PC-9 (cell line): ENCODE measurements around the gene KIF17. TPM values are rescaled to one million over a fixed set of nuclear protein-coding genes. Genes with fewer than 3 reads are reported as not detected.
A peak's percentile ranks its signal among the peaks of the same experiment; 100 is the strongest.

ENCODE experiments used
- BruUV-seq: library from RNA; stranded (reverse); fragments of 400-500 nt; replicated peaks from 2 replicates; lab custom pipeline; 2021; lab: Mats Ljungman, UMichigan
- CTCF ChIA-PET: fragments of 300-600 bp; sonication (Branson Sonifier 250); formaldehyde crosslinking; loops from one replicate; lab custom pipeline; 2022; ENCODE audit warnings: antibody characterized with exemption; lab: Charles Lee
- POLR2A ChIA-PET: fragments of 300-600 bp; sonication (Branson Sonifier 250); formaldehyde crosslinking; loops from one replicate; lab custom pipeline; 2022; ENCODE audit warnings: antibody characterized with exemption; ENCODE audit not compliant: unreplicated experiment; lab: Charles Lee
- DNase-seq, 2 experiments: peaks; one replicate each; pipeline versions ENCODE4 v3.0.0 to v3.0.0-alpha.2; 2015 to 2022; ENCODE audit warnings: mixed read lengths in 1 of 2
- H2AFZ ChIP-seq: fragments of 200-600 bp; sonication (generic); 2 replicates; pipeline ENCODE4 v1.8.1; 2017; ENCODE audit warnings: antibody characterized with exemption
- H3F3A ChIP-seq: fragments of 200-600 bp; sonication (generic); 2 replicates; pipeline ENCODE4 v1.8.1; 2017; ENCODE audit warnings: antibody characterized with exemption, mild to moderate bottlenecking, low read depth; ENCODE audit not compliant: insufficient read depth
- H3K27ac ChIP-seq: fragments of 200-600 bp; sonication (generic); 2 replicates; pipeline ENCODE4 v1.6.1; 2016; ENCODE audit warnings: mixed run types
- H3K27me3 ChIP-seq: fragments of 200-600 bp; sonication (generic); 2 replicates; pipeline ENCODE4 v1.6.1; 2016; ENCODE audit warnings: low read depth, mixed run types; ENCODE audit not compliant: insufficient read depth
- H3K36me3 ChIP-seq: fragments of 200-600 bp; sonication (generic); 2 replicates; pipeline ENCODE4 v1.6.1; 2016; ENCODE audit warnings: low read depth, mixed run types
- H3K4me1 ChIP-seq: fragments of 200-600 bp; sonication (generic); replicated peaks from 2 replicates; pipeline ENCODE4 v1.6.1; 2016; ENCODE audit warnings: mixed run types; ENCODE audit not compliant: insufficient read depth
- H3K4me2 ChIP-seq: fragments of 200-600 bp; sonication (generic); 2 replicates; pipeline ENCODE4 v1.6.1; 2017; ENCODE audit warnings: mixed run types
- H3K4me3 ChIP-seq: fragments of 200-600 bp; sonication (generic); 2 replicates; pipeline ENCODE4 v1.6.1; 2016; ENCODE audit warnings: mixed run types
- H3K79me2 ChIP-seq: fragments of 200-600 bp; sonication (generic); 2 replicates; pipeline ENCODE4 v1.6.1; 2017; ENCODE audit warnings: low read depth, mixed run types
- H3K9me2 ChIP-seq: fragments of 200-600 bp; sonication (generic); 2 replicates; pipeline ENCODE4 v1.8.1; 2017; ENCODE audit warnings: mild to moderate bottlenecking; ENCODE audit not compliant: insufficient read depth
- H3K9me3 ChIP-seq: fragments of 200-600 bp; sonication (generic); 2 replicates; pipeline ENCODE4 v1.8.1; 2016; ENCODE audit warnings: low read depth; ENCODE audit not compliant: insufficient read depth
- H4K20me1 ChIP-seq: fragments of 200-600 bp; sonication (generic); 2 replicates; pipeline ENCODE4 v1.8.1; 2017; ENCODE audit not compliant: insufficient read depth
- EZH2 ChIP-seq: fragments of 200-600 bp; sonication (generic); IDR thresholded peaks from 2 replicates; pipeline ENCODE4 v1.8.0; 2017; ENCODE audit warnings: antibody characterized with exemption, low read depth
- intact Hi-C: fragments of 100-400 bp; cut with micrococcal nuclease; formaldehyde crosslinking; loops from one replicate; pipeline ENCODE4 v1.10.0; 2022; ENCODE audit not compliant: unreplicated experiment
- total RNA-seq: library from RNA; stranded (reverse); gene quantifications from 2 replicates; pipeline ENCODE4 v1.2.3, GENCODE V29; 2021
- TF ChIP-seq, protein P1 (sequence below): fragments of 200-600 bp; sonication (generic); conservative IDR thresholded peaks from 2 replicates; pipeline ENCODE4 v1.6.1; 2017; ENCODE audit warnings: mixed run types, antibody characterized with exemption, mild to moderate bottlenecking, moderate library complexity

KIF17 gene
- total RNA-seq, 1 experiment from 2014 or later: 1.2 TPM

DNA sequence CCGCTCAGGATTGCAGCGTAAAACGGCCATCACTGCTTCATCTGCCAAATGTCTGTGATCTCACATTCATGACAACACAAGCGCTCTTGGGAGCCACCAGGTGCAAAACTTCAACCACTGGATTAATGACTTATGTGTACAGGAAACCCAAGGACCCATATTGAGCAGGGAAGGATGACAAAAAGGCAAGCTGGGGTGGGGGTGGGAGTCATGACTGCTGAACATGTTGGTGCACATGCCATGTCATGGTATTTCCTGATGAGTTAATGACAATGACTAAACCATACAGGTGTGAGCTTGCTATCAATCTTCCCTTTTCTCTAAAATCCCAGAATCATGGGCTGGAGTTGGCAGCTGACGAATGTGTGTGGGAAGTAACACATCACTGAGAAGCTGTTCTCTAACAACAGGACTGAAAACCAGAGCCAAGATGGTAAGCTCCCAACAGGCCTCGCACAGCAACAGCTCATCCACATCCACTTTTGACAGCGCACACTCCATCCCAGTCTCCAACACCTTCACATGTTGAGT lies 17.8 kb upstream of the KIF17 start:
- intact Hi-C loops: no loop called here
- H3K9me3 ChIP-seq: no peaks in the 10 kb centered on the region
- H3K4me3 ChIP-seq: no peak overlapping the region
- H3K36me3 ChIP-seq: no peaks in the 10 kb centered on the region
- no peak overlapping the region for H3K27ac ChIP-seq
- peaks cover 27% of the 10 kb centered on the region for H3F3A ChIP-seq
- no peaks in the 10 kb centered on the region for H3K79me2 ChIP-seq
- no TSS peak for BruUV-seq
- ChIA-PET POLR2A (no interaction called here), CTCF (no interaction called here)
- H3K27me3 ChIP-seq: no peaks in the 10 kb centered on the region
- TF ChIP-seq, protein P1, sequence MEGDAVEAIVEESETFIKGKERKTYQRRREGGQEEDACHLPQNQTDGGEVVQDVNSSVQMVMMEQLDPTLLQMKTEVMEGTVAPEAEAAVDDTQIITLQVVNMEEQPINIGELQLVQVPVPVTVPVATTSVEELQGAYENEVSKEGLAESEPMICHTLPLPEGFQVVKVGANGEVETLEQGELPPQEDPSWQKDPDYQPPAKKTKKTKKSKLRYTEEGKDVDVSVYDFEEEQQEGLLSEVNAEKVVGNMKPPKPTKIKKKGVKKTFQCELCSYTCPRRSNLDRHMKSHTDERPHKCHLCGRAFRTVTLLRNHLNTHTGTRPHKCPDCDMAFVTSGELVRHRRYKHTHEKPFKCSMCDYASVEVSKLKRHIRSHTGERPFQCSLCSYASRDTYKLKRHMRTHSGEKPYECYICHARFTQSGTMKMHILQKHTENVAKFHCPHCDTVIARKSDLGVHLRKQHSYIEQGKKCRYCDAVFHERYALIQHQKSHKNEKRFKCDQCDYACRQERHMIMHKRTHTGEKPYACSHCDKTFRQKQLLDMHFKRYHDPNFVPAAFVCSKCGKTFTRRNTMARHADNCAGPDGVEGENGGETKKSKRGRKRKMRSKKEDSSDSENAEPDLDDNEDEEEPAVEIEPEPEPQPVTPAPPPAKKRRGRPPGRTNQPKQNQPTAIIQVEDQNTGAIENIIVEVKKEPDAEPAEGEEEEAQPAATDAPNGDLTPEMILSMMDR: no peak
- no peak for TF ChIP-seq EZH2
- no peak for DNase-seq
- no peaks in the 10 kb centered on the region for H4K20me1 ChIP-seq
- peaks cover 12% of the 10 kb centered on the region for H3K4me1 ChIP-seq
- H3K9me2 ChIP-seq: no peaks in the 10 kb centered on the region
- no peak overlapping the region for H3K4me2 ChIP-seq
- no peak overlapping the region for H2AFZ ChIP-seq

DNA sequence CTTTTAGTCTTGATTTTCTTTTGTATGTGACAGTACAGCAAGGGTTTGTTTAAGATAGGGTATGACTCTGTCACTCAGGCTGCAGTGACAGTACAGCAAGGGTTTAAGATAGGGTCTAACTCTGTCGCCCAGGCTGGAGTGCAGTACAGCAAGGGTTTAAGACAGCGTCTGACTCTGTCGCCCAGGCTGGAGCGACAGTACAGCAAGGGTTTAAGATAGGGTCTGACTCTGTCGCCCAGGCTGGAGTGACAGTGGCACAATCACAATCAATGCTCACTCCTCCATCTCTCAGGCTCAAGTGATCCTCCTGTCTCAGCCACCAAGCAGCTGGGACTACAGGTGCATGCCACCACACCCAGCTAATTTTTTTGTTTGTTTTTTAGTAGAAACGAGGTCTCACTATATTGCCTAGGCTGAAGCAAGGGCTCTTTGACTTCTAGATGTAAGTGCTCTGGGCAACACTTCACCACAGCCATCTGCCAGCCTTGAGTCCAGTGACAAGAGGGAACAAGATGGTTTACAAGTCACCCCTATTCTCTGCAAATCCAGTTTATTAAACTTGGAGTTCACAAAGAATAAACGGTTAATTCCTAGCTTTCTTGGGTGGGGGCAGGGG lies 15.7 kb upstream of the KIF17 start:
- CTCF ChIA-PET: interaction anchor here (0.8 kb wide), 1 partner anchor 100 kb away, joined by 3 read pairs; no protein-coding TSS in a partner anchor
- BruUV-seq: TSS peak; percentile 79

DNA sequence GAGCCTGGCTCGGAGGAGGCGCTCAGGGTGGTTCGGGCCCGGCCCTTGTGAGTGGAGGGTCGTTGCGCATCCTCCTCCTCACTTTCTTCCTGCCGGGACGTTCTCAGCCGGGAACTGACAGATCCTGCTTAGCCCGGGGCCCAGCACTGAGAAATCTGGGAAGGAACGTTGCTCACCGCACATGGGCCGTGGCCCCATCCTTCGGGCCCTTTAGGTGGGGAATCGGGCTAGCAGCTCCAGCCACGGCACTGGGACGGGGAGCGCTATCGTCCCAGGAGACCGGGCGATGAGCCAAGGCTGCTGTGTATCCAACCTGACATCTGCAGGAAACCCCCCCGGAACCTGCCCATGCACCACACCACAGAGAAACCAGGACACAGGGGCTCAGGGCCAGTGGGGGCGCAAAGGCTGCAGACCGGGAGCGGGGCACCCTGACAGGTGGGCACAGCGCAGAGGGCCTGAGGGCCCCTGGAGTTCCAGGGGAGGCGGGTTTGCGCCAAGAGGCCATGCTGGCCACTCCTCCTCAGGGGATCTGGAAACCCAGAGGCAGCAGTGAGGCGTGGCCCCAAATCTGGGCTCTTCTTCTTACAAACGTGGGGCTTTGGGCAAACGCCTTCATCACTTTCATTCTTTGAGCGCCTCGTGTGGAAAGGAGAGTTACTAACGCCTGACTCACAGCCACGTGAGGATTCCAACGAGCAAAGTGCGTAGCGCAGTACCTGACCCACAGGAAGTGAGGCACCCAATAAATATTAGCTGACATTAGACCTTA lies 15.0 kb upstream of the KIF17 start, which contains the start of gene SH2D5:
SH2D5 (minus strand) TSS at position 116 of the 772 bp plus-strand sequence. CDS start 4,659 bp downstream, outside the sequence.
- Histone ChIP-seq H3K9me3 (no peaks in the 10 kb centered on the region), H3K9me2 (no peaks in the 10 kb centered on the region), H3K27me3 (no peaks in the 10 kb centered on the region), H4K20me1 (no peaks in the 10 kb centered on the region), H3K4me2 (peak within 1 kb of the TSS; percentile 88), H3K4me3 (peak within 1 kb of the TSS; percentile 58), H3K79me2 (no peaks in the 10 kb centered on the region), H2AFZ (peak within 1 kb of the TSS; percentile 52; the same call in 1 of the 2 replicates), H3F3A (peaks cover 15% of the 10 kb centered on the region), H3K27ac (peak within 1 kb of the TSS; percentile 68), H3K4me1 (peaks cover 12% of the 10 kb centered on the region), H3K36me3 (no peaks in the 10 kb centered on the region)
- intact Hi-C loops: loop anchor here (5.0 kb wide), 2 partner anchors 35 to 210 kb away; no protein-coding TSS in a partner anchor
- DNase-seq: peak; percentile 80 to 93
- no peak for TF ChIP-seq EZH2
- TF ChIP-seq, protein P1: no peak; the same call in 1 of the 2 replicates
- ChIA-PET CTCF (interaction anchor here (0.6 to 0.8 kb wide), 3 partner anchors 54 to 553 kb away, joined by 3 to 5 read pairs (median 4); partner anchors contain the start of gene HP1BP3), POLR2A (no interaction called here)
- BruUV-seq: no TSS peak

More for the DNA sequence above, 15.7 kb upstream of the KIF17 start:
- Histone ChIP-seq H4K20me1 (no peaks in the 10 kb centered on the region), H3K4me2 (peak overlapping the region; percentile 88), H3K9me3 (no peaks in the 10 kb centered on the region), H3K4me3 (peak overlapping the region; percentile 58; the same call in 1 of the 2 replicates), H3K4me1 (peaks cover 12% of the 10 kb centered on the region), H3K79me2 (no peaks in the 10 kb centered on the region), H3K27ac (peak overlapping the region; percentile 68), H2AFZ (no peak overlapping the region), H3K36me3 (no peaks in the 10 kb centered on the region), H3F3A (peaks cover 15% of the 10 kb centered on the region), H3K27me3 (no peaks in the 10 kb centered on the region), H3K9me2 (no peaks in the 10 kb centered on the region)
- DNase-seq: peak in 1 of 2 experiments; percentile 36
- intact Hi-C loops: loop anchor here (5.0 kb wide), 2 partner anchors 36 to 211 kb away; no protein-coding TSS in a partner anchor
- POLR2A ChIA-PET: no interaction called here
- TF ChIP-seq, protein P1: no peak
- no peak for TF ChIP-seq EZH2
